Measurements from ENCODE around the gene ANGPTL2.

The ANGPTL2 gene

GRCh38 chr9:127136081-127136879 lies 13.8 kb upstream of the ANGPTL2 start:
- no peak for DNase-seq

GRCh38 chr9:127135056-127135745 lies 12.8 kb upstream of the ANGPTL2 start:
- DNase-seq, result no peak

- DNase-seq, result no peak
Observed at GRCh38 chr9:127133739-127134167, 11.3 kb upstream of the ANGPTL2 start.

- no peak for DNase-seq
Observed at GRCh38 chr9:127132921-127133647, 10.6 kb upstream of the ANGPTL2 start.

- DNase-seq, result no peak
Observed at GRCh38 chr9:127132375-127132774, 9.9 kb upstream of the ANGPTL2 start.

GRCh38 chr9:127131871-127132270 lies 9.4 kb upstream of the ANGPTL2 start:
- no peak for DNase-seq

- DNase-seq, result no peak
Observed at GRCh38 chr9:127130661-127131538, 8.5 kb upstream of the ANGPTL2 start.

GRCh38 chr9:127130235-127130634 lies 7.8 kb upstream of the ANGPTL2 start:
- DNase-seq, result no peak

- DNase-seq, result no peak
Observed at GRCh38 chr9:127129718-127130085, 7.3 kb upstream of the ANGPTL2 start.

GRCh38 chr9:127129073-127129717 lies 6.8 kb upstream of the ANGPTL2 start:
- no peak for DNase-seq

- no peak for DNase-seq
Observed at GRCh38 chr9:127128341-127129072, 6.1 kb upstream of the ANGPTL2 start.

- DNase-seq, result no peak
Observed at GRCh38 chr9:127126971-127127370, 4.5 kb upstream of the ANGPTL2 start.

GRCh38 chr9:127124792-127125191 lies 2.4 kb upstream of the ANGPTL2 start:
- no peak for DNase-seq

GRCh38 chr9:127124111-127124531 lies 1.7 kb upstream of the ANGPTL2 start:
- no peak for DNase-seq

- no peak for DNase-seq
Observed at GRCh38 chr9:127123064-127123890, 842 bp upstream of the ANGPTL2 start.

- no peak for DNase-seq
Observed at GRCh38 chr9:127121628-127122175, 733 bp downstream of the ANGPTL2 start.

GRCh38 chr9:127119320-127119709 lies 3.1 kb downstream of the ANGPTL2 start:
- no peak for DNase-seq

GRCh38 chr9:127118597-127119319 lies 3.7 kb downstream of the ANGPTL2 start:
- no peak for DNase-seq

GRCh38 chr9:127117801-127118200 lies 4.6 kb downstream of the ANGPTL2 start:
- DNase-seq, result no peak
